Glutamatergic neuron (in vitro differentiated cells): ENCODE measurements around the gene PRKAA2. TPM values are rescaled to one million over a fixed set of nuclear protein-coding genes. Genes with fewer than 3 reads are reported as not detected.
A peak's percentile ranks its signal among the peaks of the same experiment; 100 is the strongest.

Source experiments
- DNase-seq: peaks from one replicate; pipeline ENCODE4 v3.0.0; 2022
- H3K27ac Mint-ChIP-seq: one replicate; pipeline ENCODE4 v1.8.0; 2020; ENCODE audit warnings: mild to moderate bottlenecking, mixed read lengths, inconsistent platforms; ENCODE audit not compliant: unreplicated experiment
- H3K27me3 Mint-ChIP-seq: one replicate; pipeline ENCODE4 v1.8.0; 2020; ENCODE audit warnings: mild to moderate bottlenecking, moderate library complexity, mixed read lengths, inconsistent platforms; ENCODE audit not compliant: unreplicated experiment
- H3K36me3 Mint-ChIP-seq: one replicate; pipeline ENCODE4 v1.8.0; 2020; ENCODE audit warnings: mild to moderate bottlenecking, mixed read lengths, inconsistent platforms; ENCODE audit not compliant: unreplicated experiment
- H3K4me1 Mint-ChIP-seq: one replicate; pipeline ENCODE4 v1.8.0; 2020; ENCODE audit warnings: mild to moderate bottlenecking, low read depth, mixed read lengths, inconsistent platforms; ENCODE audit not compliant: unreplicated experiment
- H3K4me3 Mint-ChIP-seq: one replicate; pipeline ENCODE4 v1.8.0; 2020; ENCODE audit warnings: mild to moderate bottlenecking, mixed read lengths, inconsistent platforms; ENCODE audit not compliant: unreplicated experiment
- H3K9me3 Mint-ChIP-seq: one replicate; pipeline ENCODE4 v1.8.0; 2020; ENCODE audit warnings: mild to moderate bottlenecking, moderate library complexity, mixed read lengths, inconsistent platforms; ENCODE audit not compliant: unreplicated experiment
- CTCF ChIP-seq: fragments of 200-600 bp; sonication (generic); IDR thresholded peaks from one replicate; pipeline ENCODE4 v1.5.0; 2021; ENCODE audit not compliant: partially characterized antibody, unreplicated experiment
- total RNA-seq: library from RNA; stranded (reverse); fragmentation: NEBNext Ultra II Directional; extraction: Animal tissue kit (Norgen Biotek cat#: 25700); gene quantifications from one replicate; pipeline ENCODE4 v1.2.1, GENCODE V29; 2021; ENCODE audit not compliant: unreplicated experiment

The PRKAA2 gene
- total RNA-seq, 1 donor from 2014 or later: 1.3 TPM

- Mint-ChIP-seq H3K27ac (no peak overlapping the region), H3K36me3 (no peaks in the 10 kb centered on the region), H3K27me3 (no peaks in the 10 kb centered on the region), H3K4me1 (no peaks in the 10 kb centered on the region), H3K4me3 (no peak overlapping the region), H3K9me3 (no peaks in the 10 kb centered on the region)
- TF ChIP-seq CTCF: no peak
- DNase-seq: no peak
Observed at GRCh38 chr1:56634981-56635380, 10.1 kb upstream of the PRKAA2 start.

- no peak for DNase-seq
- no peak for TF ChIP-seq CTCF
- Mint-ChIP-seq H3K9me3 (no peaks in the 10 kb centered on the region), H3K27me3 (no peaks in the 10 kb centered on the region), H3K36me3 (no peaks in the 10 kb centered on the region), H3K4me3 (no peak overlapping the region), H3K4me1 (no peaks in the 10 kb centered on the region), H3K27ac (no peak overlapping the region)
Observed at GRCh38 chr1:56638248-56638647, 6.9 kb upstream of the PRKAA2 start.

- Mint-ChIP-seq H3K4me3 (no peak overlapping the region), H3K27me3 (no peaks in the 10 kb centered on the region), H3K9me3 (no peaks in the 10 kb centered on the region), H3K27ac (no peak overlapping the region), H3K4me1 (no peaks in the 10 kb centered on the region), H3K36me3 (no peaks in the 10 kb centered on the region)
- DNase-seq: no peak
- no peak for TF ChIP-seq CTCF
Observed at GRCh38 chr1:56639211-56639610, 5.9 kb upstream of the PRKAA2 start.

- H3K36me3 Mint-ChIP-seq: no peaks in the 10 kb centered on the region
- DNase-seq: no peak
- TF ChIP-seq CTCF: no peak
- H3K9me3 Mint-ChIP-seq: peaks cover 3% of the 10 kb centered on the region
- peaks cover 10% of the 10 kb centered on the region for H3K27me3 Mint-ChIP-seq
- H3K27ac Mint-ChIP-seq: no peak overlapping the region
- no peaks in the 10 kb centered on the region for H3K4me1 Mint-ChIP-seq
- H3K4me3 Mint-ChIP-seq: peak overlapping the region; percentile 61
Observed at GRCh38 chr1:56643661-56644060, 1.5 kb upstream of the PRKAA2 start.

- H3K4me1 Mint-ChIP-seq: no peaks in the 10 kb centered on the region
Observed at GRCh38 chr1:56644064-56644918, 823 bp upstream of the PRKAA2 start.

More at GRCh38 chr1:56644064-56644918, 823 bp upstream of the PRKAA2 start:
- H3K9me3 Mint-ChIP-seq: peaks cover 3% of the 10 kb centered on the region
- H3K27ac Mint-ChIP-seq: no peak overlapping the region
- no peaks in the 10 kb centered on the region for H3K36me3 Mint-ChIP-seq
- TF ChIP-seq CTCF: no peak
- peaks cover 10% of the 10 kb centered on the region for H3K27me3 Mint-ChIP-seq
- no peak for DNase-seq
- H3K4me3 Mint-ChIP-seq: peak overlapping the region; percentile 94
